Stimulated activated CD8-positive, alpha-beta memory T cell treated with anti-CD3 and anti-CD28 coated beads, Interleukin-15, amount 100 ng/mL, for 48 hours (primary cell): ENCODE data around the gene CPEB2.
A peak's percentile ranks its signal among the peaks of the same experiment; 100 is the strongest.

ENCODE experiments used
- DNase-seq, 2 donors: peaks; one replicate each; pipeline ENCODE4 v3.0.0-alpha.2; 2020; ENCODE audit warnings: low read depth in 2 of 2

The CPEB2 gene

GRCh38 chr4:15001869-15002658 is at the start of gene CPEB2:
TSS of gene CPEB2 (plus strand) at chr4:15002481. CDS start at chr4:15002674, 193 bp downstream.
- DNase-seq = peak; percentile 87

- DNase-seq = no peak
These were observed 43.8 kb upstream of the CPEB2 start for GRCh38 chr4:14958436-14958835.

GRCh38 chr4:14961292-14961691 is 41.0 kb upstream of the CPEB2 start:
- DNase-seq = no peak

- no peak for DNase-seq
These were observed 37.2 kb upstream of the CPEB2 start for GRCh38 chr4:14965071-14965470.

GRCh38 chr4:14967982-14968381 is 34.3 kb upstream of the CPEB2 start:
- DNase-seq = no peak

GRCh38 chr4:14977830-14978229 is 24.5 kb upstream of the CPEB2 start:
- DNase-seq = no peak

- DNase-seq = no peak
These were observed 17.8 kb upstream of the CPEB2 start for GRCh38 chr4:14984448-14984847.

GRCh38 chr4:14985161-14985560 is 17.1 kb upstream of the CPEB2 start:
- DNase-seq = no peak

GRCh38 chr4:14985843-14986242 is 16.4 kb upstream of the CPEB2 start:
- no peak for DNase-seq

- DNase-seq = no peak
These were observed 15.2 kb upstream of the CPEB2 start for GRCh38 chr4:14987054-14987453.

- DNase-seq = no peak
These were observed 11.8 kb upstream of the CPEB2 start for GRCh38 chr4:14990484-14990883.

GRCh38 chr4:14994242-14994641 is 8.0 kb upstream of the CPEB2 start:
- no peak for DNase-seq

- DNase-seq = peak; percentile 26 to 32
These were observed 923 bp upstream of the CPEB2 start for GRCh38 chr4:15001248-15001868.

- peak; percentile 56 to 70 for DNase-seq
These were observed 549 bp downstream of the CPEB2 start for GRCh38 chr4:15002659-15003400.

GRCh38 chr4:15003401-15003890 is 1.2 kb downstream of the CPEB2 start:
- peak; percentile 32 to 38 for DNase-seq

- peak; percentile 21 to 25 for DNase-seq
These were observed 1.8 kb downstream of the CPEB2 start for GRCh38 chr4:15003891-15004738.

- peak; percentile 15 to 20 for DNase-seq
These were observed 2.5 kb downstream of the CPEB2 start for GRCh38 chr4:15004739-15005301.

- DNase-seq = no peak
These were observed 3.3 kb downstream of the CPEB2 start for GRCh38 chr4:15005474-15006115.

- no peak for DNase-seq
These were observed 4.2 kb downstream of the CPEB2 start for GRCh38 chr4:15006416-15007024.

- no peak for DNase-seq
These were observed 4.9 kb downstream of the CPEB2 start for GRCh38 chr4:15007201-15007600.
